ENCODE data around the gene FNDC3A.

Gene FNDC3A

DNA sequence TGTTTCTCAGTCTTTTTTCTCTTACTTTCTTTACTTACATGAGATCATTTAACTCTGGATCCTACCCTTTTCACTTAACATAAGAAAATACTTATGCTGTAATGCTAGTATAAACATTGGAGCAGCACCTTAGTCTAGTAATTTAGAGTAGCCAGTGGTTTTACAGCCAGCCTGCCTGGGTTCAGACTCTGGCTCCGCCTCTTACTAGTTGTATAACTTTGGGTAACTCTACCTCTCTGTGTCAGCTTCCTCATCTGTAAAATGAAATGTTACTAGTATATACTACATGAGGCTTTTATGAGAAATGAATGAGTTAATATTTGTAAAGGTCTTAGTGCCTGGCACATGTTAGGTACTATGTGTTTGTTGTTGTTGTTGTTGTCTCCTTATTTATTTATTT is 277.6 kb downstream of the FNDC3A start:
- no peaks in the 10 kb centered on the region for H3K27me3 ChIP-seq (ENCODE audit: insufficient read depth, low read length)
- no peaks in the 10 kb centered on the region for H3K9me3 ChIP-seq (ENCODE audit: insufficient read depth, low read depth, low read length)
- no peak overlapping the region for H3K9ac ChIP-seq (ENCODE audit: low read depth, low read length)
- H3K27ac ChIP-seq (ENCODE audit: low read length): no peak overlapping the region
- H3K4me1 ChIP-seq (ENCODE audit: insufficient read depth, low read length): peaks cover 4% of the 10 kb centered on the region
- no peak overlapping the region for H3K4me3 ChIP-seq (ENCODE audit: low read length)
- H3K36me3 ChIP-seq (ENCODE audit: insufficient read depth, low read depth, low read length): peaks cover 10% of the 10 kb centered on the region; the same call in 1 of the 2 replicates

DNA sequence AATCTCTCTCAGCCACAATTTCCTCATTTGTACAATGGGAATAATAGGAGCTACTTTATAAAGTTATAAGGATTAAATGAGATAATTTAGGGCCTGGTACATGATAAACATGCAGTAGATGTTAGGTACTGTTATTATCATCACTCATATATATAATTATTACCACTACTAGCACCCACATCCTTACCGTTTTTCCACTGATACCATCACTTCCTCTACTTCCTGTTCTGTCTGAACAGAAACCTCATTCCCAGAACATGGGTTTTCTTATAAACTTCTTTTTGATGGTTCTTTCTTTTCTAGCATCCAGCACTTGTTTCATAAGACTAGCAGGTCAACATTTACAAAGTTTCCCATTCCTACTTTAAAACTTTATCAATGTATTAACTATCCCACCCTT is 278.3 kb downstream of the FNDC3A start:
- Histone ChIP-seq H3K27me3 (ENCODE audit: insufficient read depth, low read length) (no peaks in the 10 kb centered on the region), H3K27ac (ENCODE audit: low read length) (no peak overlapping the region), H3K4me3 (ENCODE audit: low read length) (no peak overlapping the region), H3K4me1 (ENCODE audit: insufficient read depth, low read length) (peaks cover 2% of the 10 kb centered on the region; the same call in 1 of the 2 replicates), H3K9me3 (ENCODE audit: insufficient read depth, low read depth, low read length) (no peaks in the 10 kb centered on the region), H3K9ac (ENCODE audit: low read depth, low read length) (no peak overlapping the region), H3K36me3 (ENCODE audit: insufficient read depth, low read depth, low read length) (peaks cover 10% of the 10 kb centered on the region; the same call in 1 of the 2 replicates)

DNA sequence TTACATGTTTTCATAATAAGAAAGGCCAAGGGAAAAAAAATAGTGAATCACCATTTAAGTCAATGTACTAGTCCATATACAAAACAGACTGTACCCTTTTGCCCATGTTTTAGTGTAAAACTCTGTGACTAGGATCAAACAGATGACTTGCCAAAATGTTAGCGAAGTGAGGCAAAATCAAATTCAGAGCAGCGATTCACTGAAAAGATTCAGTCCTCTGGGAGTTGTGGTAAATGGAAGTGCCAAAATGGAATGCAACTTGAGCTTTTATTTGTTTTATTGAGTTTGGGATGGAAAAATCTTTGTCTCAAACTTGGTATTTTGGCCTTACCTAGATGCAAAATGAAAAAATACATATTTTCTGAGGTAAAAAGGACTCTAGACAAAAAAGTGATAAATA is 281.1 kb downstream of the FNDC3A start:
- H3K27ac ChIP-seq (ENCODE audit: low read length): no peak overlapping the region
- no peak overlapping the region for H3K9ac ChIP-seq (ENCODE audit: low read depth, low read length)
- peaks cover 10% of the 10 kb centered on the region; the same call in 1 of the 2 replicates for H3K36me3 ChIP-seq (ENCODE audit: insufficient read depth, low read depth, low read length)
- no peaks in the 10 kb centered on the region for H3K27me3 ChIP-seq (ENCODE audit: insufficient read depth, low read length)
- H3K4me3 ChIP-seq (ENCODE audit: low read length): no peak overlapping the region
- no peaks in the 10 kb centered on the region for H3K9me3 ChIP-seq (ENCODE audit: insufficient read depth, low read depth, low read length)
- H3K4me1 ChIP-seq (ENCODE audit: insufficient read depth, low read length): no peaks in the 10 kb centered on the region

DNA sequence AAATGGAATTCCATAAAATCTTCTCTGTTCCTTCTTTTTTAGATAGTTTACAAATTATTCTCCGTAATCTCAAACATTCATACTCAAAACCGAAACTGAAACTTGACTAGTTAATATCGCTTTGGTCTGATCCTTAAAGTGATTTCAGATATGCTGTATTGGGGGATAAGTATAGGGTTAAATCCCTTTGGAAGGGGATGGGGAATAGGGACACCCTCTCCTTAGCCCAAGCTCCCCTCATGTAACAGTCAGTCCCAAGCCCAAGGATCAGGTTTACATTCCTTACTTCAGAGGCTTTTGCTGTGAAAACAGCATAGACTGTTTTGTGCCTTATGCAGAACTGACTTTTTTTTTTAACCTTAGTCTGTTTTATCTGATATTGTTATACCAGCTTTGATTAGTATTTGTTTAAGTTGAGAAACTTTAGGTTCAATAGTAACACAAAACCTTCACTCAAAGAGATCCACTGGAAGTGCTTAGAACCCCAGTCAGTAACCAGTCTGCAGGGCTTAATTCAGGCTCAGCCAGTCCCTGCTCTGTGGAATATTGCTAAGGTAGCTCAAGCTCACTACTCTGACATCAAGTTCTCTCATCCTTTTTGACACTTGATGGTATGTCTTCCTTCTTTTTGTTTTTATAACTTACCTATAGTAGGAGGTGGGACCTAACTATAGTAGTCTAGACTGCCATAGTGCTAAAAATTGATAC is 282.5 kb downstream of the FNDC3A start:
- H3K36me3 ChIP-seq (ENCODE audit: insufficient read depth, low read depth, low read length): peaks cover 10% of the 10 kb centered on the region; the same call in 1 of the 2 replicates
- no peak overlapping the region for H3K4me3 ChIP-seq (ENCODE audit: low read length)
- no peaks in the 10 kb centered on the region for H3K9me3 ChIP-seq (ENCODE audit: insufficient read depth, low read depth, low read length)

More for the DNA sequence above, 282.5 kb downstream of the FNDC3A start:
- H3K27ac ChIP-seq (ENCODE audit: low read length): no peak overlapping the region
- H3K27me3 ChIP-seq (ENCODE audit: insufficient read depth, low read length): no peaks in the 10 kb centered on the region
- no peak overlapping the region for H3K9ac ChIP-seq (ENCODE audit: low read depth, low read length)
- H3K4me1 ChIP-seq (ENCODE audit: insufficient read depth, low read length): peaks cover 1% of the 10 kb centered on the region; the same call in 1 of the 2 replicates
